Choroid plexus epithelial cell (primary cell): ENCODE measurements around the gene LGALS4.
"Not testable (repeated sequence)": the region's sequence is repeated elsewhere in the genome, so short reads cannot be mapped to it uniquely, and the experiment has no call there.

ENCODE experiments used
- DNase-seq: peaks from one replicate; pipeline ENCODE4 v3.0.0-alpha.2; 2010; ENCODE audit warnings: low read depth
- H3K4me3 ChIP-seq: 2 replicates; pipeline ENCODE4 v1.5.1; 2011; ENCODE audit warnings: low read depth, mild to moderate bottlenecking, control low read depth, low read length, moderate library complexity
- TF ChIP-seq, protein P1 (sequence below): conservative IDR thresholded peaks from 2 replicates; pipeline ENCODE4 v1.5.1; 2011; ENCODE audit warnings: low read depth, mild to moderate bottlenecking, control low read depth, inconsistent platforms, low read length, moderate library complexity

LGALS4 gene

DNA sequence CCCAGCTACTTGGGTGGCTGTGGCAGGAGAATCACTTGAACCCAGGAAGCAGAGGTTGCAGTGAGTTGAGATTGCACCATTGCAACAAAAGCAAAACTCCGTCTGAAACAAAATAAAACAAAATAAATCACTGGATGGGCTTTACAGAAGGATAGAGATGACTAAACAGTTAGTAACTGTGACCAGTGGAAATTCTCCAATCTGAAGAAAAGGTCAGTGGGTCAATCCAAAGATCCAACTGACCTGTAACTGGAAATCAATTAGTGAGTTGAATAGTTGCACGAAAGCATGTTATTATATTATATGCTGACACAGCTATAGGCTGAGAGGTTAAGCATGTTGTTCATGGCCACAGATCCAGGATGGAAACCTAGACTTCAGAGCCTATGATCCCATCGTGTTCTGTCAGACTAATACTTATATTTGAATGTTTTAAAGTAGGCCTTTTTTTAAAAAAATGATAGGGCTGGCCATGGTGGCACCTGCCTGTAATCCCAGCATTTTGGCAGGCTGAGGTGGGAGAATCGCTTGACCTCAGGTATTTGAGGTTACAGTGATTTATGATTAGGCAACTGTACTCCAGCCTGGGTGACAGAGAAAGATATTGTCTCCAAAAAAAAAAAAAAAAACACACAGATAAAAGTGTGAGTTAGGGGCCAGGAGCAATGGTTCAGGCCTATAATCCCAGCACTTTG, 17.4 kb upstream of the LGALS4 start:
- DNase-seq, result peak; percentile 47
- H3K4me3 ChIP-seq, result no peak overlapping the region
- TF ChIP-seq, protein P1, sequence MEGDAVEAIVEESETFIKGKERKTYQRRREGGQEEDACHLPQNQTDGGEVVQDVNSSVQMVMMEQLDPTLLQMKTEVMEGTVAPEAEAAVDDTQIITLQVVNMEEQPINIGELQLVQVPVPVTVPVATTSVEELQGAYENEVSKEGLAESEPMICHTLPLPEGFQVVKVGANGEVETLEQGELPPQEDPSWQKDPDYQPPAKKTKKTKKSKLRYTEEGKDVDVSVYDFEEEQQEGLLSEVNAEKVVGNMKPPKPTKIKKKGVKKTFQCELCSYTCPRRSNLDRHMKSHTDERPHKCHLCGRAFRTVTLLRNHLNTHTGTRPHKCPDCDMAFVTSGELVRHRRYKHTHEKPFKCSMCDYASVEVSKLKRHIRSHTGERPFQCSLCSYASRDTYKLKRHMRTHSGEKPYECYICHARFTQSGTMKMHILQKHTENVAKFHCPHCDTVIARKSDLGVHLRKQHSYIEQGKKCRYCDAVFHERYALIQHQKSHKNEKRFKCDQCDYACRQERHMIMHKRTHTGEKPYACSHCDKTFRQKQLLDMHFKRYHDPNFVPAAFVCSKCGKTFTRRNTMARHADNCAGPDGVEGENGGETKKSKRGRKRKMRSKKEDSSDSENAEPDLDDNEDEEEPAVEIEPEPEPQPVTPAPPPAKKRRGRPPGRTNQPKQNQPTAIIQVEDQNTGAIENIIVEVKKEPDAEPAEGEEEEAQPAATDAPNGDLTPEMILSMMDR, result no peak

DNA sequence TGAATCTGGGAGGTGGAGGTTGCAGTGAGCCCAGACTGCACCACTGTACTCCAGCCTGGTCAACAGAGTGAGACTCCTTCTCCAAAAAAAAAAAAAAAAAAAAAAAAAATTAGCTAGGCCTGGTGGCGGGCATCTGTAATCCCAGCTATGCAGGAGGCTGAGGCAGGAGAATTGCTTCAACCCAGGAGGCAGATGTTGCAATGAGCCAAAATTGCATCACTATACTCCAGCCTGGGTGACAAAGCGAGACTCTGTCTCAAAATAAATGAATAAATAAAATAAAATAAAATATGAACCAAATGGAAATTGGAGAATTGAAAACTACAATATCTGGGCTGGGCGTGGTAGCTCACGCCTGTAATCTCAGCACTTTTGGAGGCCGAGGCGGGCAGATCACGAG, 16.5 kb upstream of the LGALS4 start:
- TF ChIP-seq, protein P1, result peak; percentile 6
- not testable (repeated sequence) for H3K4me3 ChIP-seq
- DNase-seq, result peak; percentile 75

DNA sequence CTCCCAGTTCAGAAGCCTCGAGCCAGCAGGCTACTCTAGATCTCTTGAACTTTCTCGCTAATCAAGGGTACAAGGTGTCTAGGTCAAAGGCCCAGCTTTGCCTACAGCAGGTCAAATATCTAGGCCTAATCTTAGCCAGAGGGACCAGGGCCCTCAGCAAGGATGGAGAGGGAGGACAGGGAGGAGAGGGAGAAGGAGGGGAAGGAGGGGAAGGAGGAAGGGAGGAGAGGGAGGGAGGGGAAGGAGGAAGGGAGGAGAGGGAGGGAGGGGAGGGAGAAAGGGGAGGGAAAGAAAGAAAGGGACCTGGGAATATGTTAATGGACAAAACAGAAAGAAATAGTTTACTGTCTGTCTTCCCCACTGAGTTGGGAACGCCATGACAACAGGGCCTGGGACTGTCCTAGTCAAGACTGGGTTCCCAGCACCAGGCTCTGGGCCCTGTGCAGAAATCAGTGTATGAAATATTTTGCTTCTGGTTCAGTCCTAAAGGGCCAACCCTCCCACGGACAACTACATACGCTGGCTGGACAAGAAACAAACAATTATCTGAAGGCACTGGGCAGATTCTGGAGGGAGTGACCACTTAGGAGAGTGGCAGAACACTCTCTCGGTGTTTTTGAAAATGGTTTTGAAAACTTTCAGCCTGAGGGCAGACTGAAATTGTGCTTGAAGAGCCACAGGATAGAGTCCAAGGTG, 14.3 kb upstream of the LGALS4 start:
- TF ChIP-seq, protein P1, result no peak
- H3K4me3 ChIP-seq, result no peak overlapping the region
- DNase-seq, result no peak

DNA sequence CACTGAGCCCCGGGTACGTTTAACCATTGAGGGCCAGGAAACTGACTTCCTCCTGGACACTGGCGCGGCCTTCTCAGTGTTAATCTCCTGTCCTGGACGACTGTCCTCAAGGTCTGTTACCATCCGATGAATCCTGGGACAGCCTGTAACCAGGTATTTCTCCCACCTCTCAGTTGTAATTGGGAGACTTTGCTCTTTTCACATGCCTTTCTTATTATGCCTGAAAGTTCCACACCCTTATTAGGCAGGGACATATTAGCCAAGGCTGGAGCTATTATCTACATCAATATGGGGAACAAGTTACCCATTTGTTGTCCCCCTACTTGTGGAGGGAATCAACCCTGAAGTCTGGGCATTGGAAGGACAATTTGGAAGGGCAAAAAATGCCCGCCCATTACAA, 13.2 kb upstream of the LGALS4 start:
- not testable (repeated sequence) for DNase-seq, H3K4me3 ChIP-seq

DNA sequence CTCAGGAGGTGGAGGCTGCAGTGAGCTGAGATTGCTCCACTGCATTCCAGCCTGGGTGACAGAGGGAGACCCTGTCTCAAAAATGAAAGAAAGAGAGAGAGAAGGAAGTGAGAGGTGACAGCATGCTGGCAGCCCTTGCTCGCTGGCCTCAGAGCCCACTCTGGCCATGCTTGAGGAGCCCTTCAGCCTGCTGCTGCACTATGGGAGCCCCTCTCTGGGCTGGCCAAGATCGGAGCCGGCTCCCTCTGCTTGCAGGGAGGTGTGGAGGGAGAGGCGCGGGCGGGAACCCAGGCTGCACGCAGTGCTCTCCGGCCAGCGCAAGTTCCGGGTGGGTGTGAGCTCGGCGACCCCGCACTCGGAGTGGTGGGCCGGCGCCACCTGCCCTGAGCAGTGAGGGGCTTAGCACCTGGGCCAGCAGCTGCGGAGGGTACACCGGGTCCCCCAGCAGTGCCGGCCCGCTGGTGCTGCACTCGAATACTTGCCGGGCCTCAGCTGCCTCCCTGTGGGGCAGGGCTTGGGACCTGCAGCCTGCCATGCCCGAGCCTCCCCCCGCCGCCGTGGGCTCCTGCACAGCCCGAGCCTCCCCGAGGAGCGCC, 8.6 kb upstream of the LGALS4 start:
- not testable (repeated sequence) for DNase-seq, H3K4me3 ChIP-seq

DNA sequence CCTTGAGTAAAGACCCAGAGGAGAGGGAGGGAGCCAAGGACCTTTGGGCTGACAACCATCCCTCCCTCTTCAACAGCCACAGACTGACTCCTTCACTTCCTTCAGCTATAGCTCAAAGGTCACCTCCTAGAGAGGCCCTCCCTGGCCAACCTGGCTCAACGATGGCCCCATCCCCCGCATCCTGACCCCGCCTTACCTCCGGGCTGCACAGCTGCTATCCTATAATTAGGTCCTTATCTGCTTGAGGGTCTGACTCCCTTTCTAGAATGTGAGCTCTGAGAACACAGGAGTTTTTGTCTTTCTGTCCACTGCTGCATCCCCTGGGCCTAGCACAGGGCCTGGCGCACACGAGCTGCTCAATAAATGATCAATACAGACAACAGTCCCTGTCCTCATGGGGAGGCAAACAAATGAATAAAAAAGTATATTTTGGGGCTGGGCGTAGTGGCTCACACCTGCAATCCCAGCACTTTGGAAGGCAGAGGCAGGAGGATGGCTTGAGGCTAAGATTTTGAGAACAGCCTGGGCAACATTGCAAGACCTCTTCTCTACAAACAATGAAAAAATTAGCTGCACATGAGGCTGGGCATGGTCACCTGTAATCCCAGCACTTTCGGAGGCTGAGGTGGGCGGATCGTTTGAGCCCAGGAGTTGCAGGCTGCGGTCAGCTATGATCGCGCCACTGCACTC, 6.6 kb upstream of the LGALS4 start:
- DNase-seq, result no peak
- TF ChIP-seq, protein P1, result no peak
- H3K4me3 ChIP-seq, result no peak overlapping the region

DNA sequence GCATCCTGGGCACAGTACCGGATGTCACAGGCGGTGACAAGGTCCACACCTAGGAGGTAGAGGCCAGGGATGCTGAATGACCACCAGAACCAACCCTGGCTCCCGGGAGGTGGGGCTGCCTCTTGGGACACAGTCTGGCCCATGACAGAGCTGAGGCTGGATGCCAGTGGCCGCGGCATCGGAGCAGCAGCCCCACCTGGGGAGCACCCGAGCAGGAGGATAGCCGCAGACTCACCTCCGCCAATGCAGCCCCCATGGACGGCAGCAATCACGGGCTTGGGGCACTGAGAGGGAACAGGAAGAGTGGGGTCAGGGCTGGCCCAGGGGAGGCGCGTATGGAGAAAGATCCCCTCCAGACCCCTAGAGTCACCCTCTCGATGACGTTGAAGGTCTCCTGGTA, 4.3 kb upstream of the LGALS4 start:
- no peak overlapping the region for H3K4me3 ChIP-seq
- TF ChIP-seq, protein P1, result no peak
- DNase-seq, result no peak
